OCI-M2 (cell line): ENCODE data around the gene TIMP1.
A peak's percentile ranks its signal among the peaks of the same experiment; 100 is the strongest.
"Not testable (repeated sequence)": the region's sequence is repeated elsewhere in the genome, so short reads cannot be mapped to it uniquely, and the experiment has no call there.

Experiments
- DNase-seq: peaks from one replicate; lab custom pipeline; 2025; ENCODE audit not compliant: unreplicated experiment; lab: John Stamatoyannopoulos, UW

The TIMP1 gene

GRCh38 chrX:47597222-47597621 is 15.0 kb downstream of the TIMP1 start:
- no peak for DNase-seq

- DNase-seq, result not testable (repeated sequence)
Measured at GRCh38 chrX:47603125-47603524, 20.9 kb downstream of the TIMP1 start.

GRCh38 chrX:47605024-47605423 is 22.8 kb downstream of the TIMP1 start:
- no peak for DNase-seq

- no peak for DNase-seq
Measured at GRCh38 chrX:47607091-47607490, 24.9 kb downstream of the TIMP1 start.

GRCh38 chrX:47608130-47608810 is 26.0 kb downstream of the TIMP1 start:
- DNase-seq, result no peak

- DNase-seq, result no peak
Measured at GRCh38 chrX:47610511-47610910, 28.3 kb downstream of the TIMP1 start.

- DNase-seq, result no peak
Measured at GRCh38 chrX:47611489-47611888, 29.3 kb downstream of the TIMP1 start.

- DNase-seq, result no peak
Measured at GRCh38 chrX:47611926-47612325, 29.7 kb downstream of the TIMP1 start.

- no peak for DNase-seq
Measured at GRCh38 chrX:47612418-47612817, 30.2 kb downstream of the TIMP1 start.

GRCh38 chrX:47613082-47613481 is 30.8 kb downstream of the TIMP1 start:
- no peak for DNase-seq

- DNase-seq, result no peak
Measured at GRCh38 chrX:47614618-47615017, 32.4 kb downstream of the TIMP1 start.

GRCh38 chrX:47618923-47619485 is 36.8 kb downstream of the TIMP1 start:
- DNase-seq, result no peak

GRCh38 chrX:47619486-47620302 is 37.5 kb downstream of the TIMP1 start, which contains the start of gene SYN1:
Gene SYN1 (minus strand): TSS chrX:47619857. CDS start chrX:47619728, 129 bp downstream.
- peak; percentile 49 for DNase-seq

GRCh38 chrX:47620303-47620685 is 38.1 kb downstream of the TIMP1 start:
- DNase-seq, result no peak

- no peak for DNase-seq
Measured at GRCh38 chrX:47621851-47622250, 39.6 kb downstream of the TIMP1 start.

- no peak for DNase-seq
Measured at GRCh38 chrX:47623540-47624027, 41.3 kb downstream of the TIMP1 start.

GRCh38 chrX:47625365-47625764 is 43.1 kb downstream of the TIMP1 start:
- DNase-seq, result no peak

GRCh38 chrX:47628982-47629381 is 46.7 kb downstream of the TIMP1 start:
- DNase-seq, result no peak

- peak; percentile 38 for DNase-seq
Measured at GRCh38 chrX:47629419-47630200, 47.4 kb downstream of the TIMP1 start, which contains the start of gene CFP. Gene CFP (minus strand): TSS chrX:47629930. CDS start chrX:47629844, 86 bp downstream.

GRCh38 chrX:47631676-47632075 is 49.4 kb downstream of the TIMP1 start:
- DNase-seq, result no peak

- DNase-seq, result no peak
Measured at GRCh38 chrX:47632666-47633065, 50.4 kb downstream of the TIMP1 start.
